ENCODE data around the gene DPP10.
"Not testable (repeated sequence)": the region's sequence is repeated elsewhere in the genome, so short reads cannot be mapped to it uniquely, and the experiment has no call there.

The DPP10 gene

GRCh38 chr2:114962532-114962931, 520.1 kb downstream of the DPP10 start:
- H2AFZ ChIP-seq (ENCODE audit: low read depth, low read length): no peak overlapping the region
- no peak for ATAC-seq (ENCODE audit: insufficient read depth, low read depth)
- H3K27me3 ChIP-seq (ENCODE audit: insufficient read depth, low read length, poor library complexity): no peaks in the 10 kb centered on the region
- no peaks in the 10 kb centered on the region for H4K20me1 ChIP-seq (ENCODE audit: insufficient read depth, low read length)
- no peaks in the 10 kb centered on the region for H3K36me3 ChIP-seq (ENCODE audit: insufficient read depth, low read length)
- H3K79me2 ChIP-seq (ENCODE audit: insufficient read depth, low read length): no peaks in the 10 kb centered on the region
- H3K9me3 ChIP-seq (ENCODE audit: insufficient read depth, low read length, severe bottlenecking): no peaks in the 10 kb centered on the region
- no peak overlapping the region for H3K27ac ChIP-seq (ENCODE audit: low read length)
- H3K4me1 ChIP-seq (ENCODE audit: insufficient read depth, low read length): no peaks in the 10 kb centered on the region
- no peak overlapping the region for H3K4me3 ChIP-seq (ENCODE audit: low read depth in 1 of 2, low read length in 2 of 2)
- no peak for DNase-seq
- no peak overlapping the region for H3K9ac ChIP-seq (ENCODE audit: low read depth, low read length)
- TF ChIP-seq EZH2 (IDR thresholded peaks at IDR 0.05; ENCODE audit: borderline replicate concordance, low read depth, low read length, severe bottlenecking) (no peak), CTCF (IDR thresholded peaks at IDR 0.05; ENCODE audit: borderline replicate concordance, extremely low read depth, low read length, poor library complexity, severe bottlenecking) (no peak)
- no peak overlapping the region for H3K4me2 ChIP-seq (ENCODE audit: insufficient read depth, low read length)

GRCh38 chr2:114968748-114969400, 526.4 kb downstream of the DPP10 start:
- no peak overlapping the region for H3K4me3 ChIP-seq (ENCODE audit: low read depth in 1 of 2, low read length in 2 of 2)
- no peak overlapping the region for H3K27ac ChIP-seq (ENCODE audit: low read length)
- TF ChIP-seq CTCF (IDR thresholded peaks at IDR 0.05; ENCODE audit: borderline replicate concordance, extremely low read depth, low read length, poor library complexity, severe bottlenecking) (no peak), EZH2 (IDR thresholded peaks at IDR 0.05; ENCODE audit: borderline replicate concordance, low read depth, low read length, severe bottlenecking) (no peak)
- H3K79me2 ChIP-seq (ENCODE audit: insufficient read depth, low read length): no peaks in the 10 kb centered on the region
- ATAC-seq (ENCODE audit: insufficient read depth, low read depth) (no peak), DNase-seq (no peak)
- H4K20me1 ChIP-seq (ENCODE audit: insufficient read depth, low read length): no peaks in the 10 kb centered on the region
- H3K36me3 ChIP-seq (ENCODE audit: insufficient read depth, low read length): no peaks in the 10 kb centered on the region
- H3K27me3 ChIP-seq (ENCODE audit: insufficient read depth, low read length, poor library complexity): no peaks in the 10 kb centered on the region
- H3K9ac ChIP-seq (ENCODE audit: low read depth, low read length): no peak overlapping the region
- H3K4me1 ChIP-seq (ENCODE audit: insufficient read depth, low read length): no peaks in the 10 kb centered on the region
- no peak overlapping the region for H2AFZ ChIP-seq (ENCODE audit: low read depth, low read length)
- no peak overlapping the region for H3K4me2 ChIP-seq (ENCODE audit: insufficient read depth, low read length)
- H3K9me3 ChIP-seq (ENCODE audit: insufficient read depth, low read length, severe bottlenecking): no peaks in the 10 kb centered on the region

GRCh38 chr2:115004321-115004720, 561.9 kb downstream of the DPP10 start:
- H4K20me1 ChIP-seq (ENCODE audit: insufficient read depth, low read length): not testable (repeated sequence)

GRCh38 chr2:115011721-115012120, 569.3 kb downstream of the DPP10 start:
- Histone ChIP-seq H3K4me3 (ENCODE audit: low read depth in 1 of 2, low read length in 2 of 2) (no peak overlapping the region), H3K4me1 (ENCODE audit: insufficient read depth, low read length) (no peaks in the 10 kb centered on the region), H2AFZ (ENCODE audit: low read depth, low read length) (no peak overlapping the region), H3K4me2 (ENCODE audit: insufficient read depth, low read length) (no peak overlapping the region), H3K9ac (ENCODE audit: low read depth, low read length) (no peak overlapping the region), H3K27ac (ENCODE audit: low read length) (no peak overlapping the region), H3K36me3 (ENCODE audit: insufficient read depth, low read length) (no peaks in the 10 kb centered on the region), H4K20me1 (ENCODE audit: insufficient read depth, low read length) (no peaks in the 10 kb centered on the region), H3K79me2 (ENCODE audit: insufficient read depth, low read length) (no peaks in the 10 kb centered on the region), H3K27me3 (ENCODE audit: insufficient read depth, low read length, poor library complexity) (no peaks in the 10 kb centered on the region), H3K9me3 (ENCODE audit: insufficient read depth, low read length, severe bottlenecking) (no peaks in the 10 kb centered on the region)
- DNase-seq: no peak
- ATAC-seq (ENCODE audit: insufficient read depth, low read depth): no peak
- TF ChIP-seq CTCF (IDR thresholded peaks at IDR 0.05; ENCODE audit: borderline replicate concordance, extremely low read depth, low read length, poor library complexity, severe bottlenecking) (no peak), EZH2 (IDR thresholded peaks at IDR 0.05; ENCODE audit: borderline replicate concordance, low read depth, low read length, severe bottlenecking) (no peak)

More at GRCh38 chr2:115004321-115004720, 561.9 kb downstream of the DPP10 start:
- not testable (repeated sequence) for H3K4me1 ChIP-seq (ENCODE audit: insufficient read depth, low read length); DNase-seq; H2AFZ ChIP-seq (ENCODE audit: low read depth, low read length); H3K79me2 ChIP-seq (ENCODE audit: insufficient read depth, low read length); H3K9ac ChIP-seq (ENCODE audit: low read depth, low read length); H3K27ac ChIP-seq (ENCODE audit: low read length); H3K9me3 ChIP-seq (ENCODE audit: insufficient read depth, low read length, severe bottlenecking); ATAC-seq (ENCODE audit: insufficient read depth, low read depth); H3K4me3 ChIP-seq (ENCODE audit: low read depth in 1 of 2, low read length in 2 of 2); H3K27me3 ChIP-seq (ENCODE audit: insufficient read depth, low read length, poor library complexity); H3K36me3 ChIP-seq (ENCODE audit: insufficient read depth, low read length); H3K4me2 ChIP-seq (ENCODE audit: insufficient read depth, low read length)

GRCh38 chr2:115022013-115022412, 579.6 kb downstream of the DPP10 start:
- not testable (repeated sequence) for H2AFZ ChIP-seq (ENCODE audit: low read depth, low read length); H3K4me1 ChIP-seq (ENCODE audit: insufficient read depth, low read length); H3K9me3 ChIP-seq (ENCODE audit: insufficient read depth, low read length, severe bottlenecking); H3K9ac ChIP-seq (ENCODE audit: low read depth, low read length); H3K79me2 ChIP-seq (ENCODE audit: insufficient read depth, low read length); H3K36me3 ChIP-seq (ENCODE audit: insufficient read depth, low read length); DNase-seq; H3K4me2 ChIP-seq (ENCODE audit: insufficient read depth, low read length); H4K20me1 ChIP-seq (ENCODE audit: insufficient read depth, low read length); H3K27me3 ChIP-seq (ENCODE audit: insufficient read depth, low read length, poor library complexity); ATAC-seq (ENCODE audit: insufficient read depth, low read depth); H3K4me3 ChIP-seq (ENCODE audit: low read depth in 1 of 2, low read length in 2 of 2); H3K27ac ChIP-seq (ENCODE audit: low read length)

Data from DND-41 (cell line).